GM13977 (cell line): ENCODE measurements around the gene OR52B4.
"Not testable (repeated sequence)": the region's sequence is repeated elsewhere in the genome, so short reads cannot be mapped to it uniquely, and the experiment has no call there.

Experiments
- DNase-seq: peaks from one replicate; pipeline ENCODE4 v3.0.0; 2012; ENCODE audit warnings: low spot score
- in situ Hi-C: fragments of 300-500 bp; cut with MboI; formaldehyde crosslinking; loops from one replicate; pipeline ENCODE4 v1.12.0; 2022; ENCODE audit warnings: low sequenced_read_pairs, low pct_unique_long_range_greater_than_20kb, mixed read lengths, inconsistent platforms; ENCODE audit not compliant: unreplicated experiment
- TF ChIP-seq, protein P1 (sequence below): IDR thresholded peaks from 2 replicates; pipeline ENCODE4 v1.5.1; 2012; ENCODE audit warnings: mild to moderate bottlenecking, control low read depth; ENCODE audit not compliant: insufficient read depth; ENCODE audit errors: extremely low read depth, missing control alignments

The OR52B4 gene

DNA sequence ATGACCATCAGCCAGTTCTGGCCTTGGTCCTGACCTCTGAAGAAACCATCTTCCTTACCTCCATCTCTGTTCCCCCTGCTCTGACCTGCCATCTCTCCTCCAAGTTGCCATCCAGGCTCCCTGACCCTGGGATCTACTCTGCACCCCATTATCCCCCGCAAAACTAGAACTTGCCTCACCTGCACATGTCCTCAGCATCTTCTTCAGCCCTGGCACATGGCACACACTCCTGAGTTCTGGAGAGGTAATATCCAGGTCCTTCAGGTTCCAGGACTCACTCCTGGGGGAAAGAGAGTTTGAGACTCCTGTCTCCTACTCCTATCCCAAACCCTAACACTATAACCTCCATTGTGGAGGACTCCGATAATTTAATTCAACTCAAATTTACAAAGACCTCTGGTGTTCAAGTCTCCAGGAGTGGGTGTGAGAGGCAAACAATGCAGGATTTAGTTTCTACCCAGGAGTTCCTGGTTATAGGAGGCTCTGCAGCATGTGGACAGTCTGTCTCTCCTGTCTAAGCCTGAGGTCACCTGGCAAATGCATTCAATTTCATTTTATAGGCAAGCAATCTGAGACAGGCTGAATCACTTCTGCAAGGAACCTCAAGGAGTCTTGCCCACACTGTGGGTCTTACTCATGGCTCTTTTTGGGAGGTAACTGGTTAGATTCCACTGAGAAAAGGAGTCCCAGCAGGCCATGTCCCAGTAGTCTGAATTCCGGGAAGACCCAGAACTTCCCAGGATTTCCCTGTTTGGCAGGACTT lies 18.0 kb upstream of the OR52B4 start:
- TF ChIP-seq, protein P1, sequence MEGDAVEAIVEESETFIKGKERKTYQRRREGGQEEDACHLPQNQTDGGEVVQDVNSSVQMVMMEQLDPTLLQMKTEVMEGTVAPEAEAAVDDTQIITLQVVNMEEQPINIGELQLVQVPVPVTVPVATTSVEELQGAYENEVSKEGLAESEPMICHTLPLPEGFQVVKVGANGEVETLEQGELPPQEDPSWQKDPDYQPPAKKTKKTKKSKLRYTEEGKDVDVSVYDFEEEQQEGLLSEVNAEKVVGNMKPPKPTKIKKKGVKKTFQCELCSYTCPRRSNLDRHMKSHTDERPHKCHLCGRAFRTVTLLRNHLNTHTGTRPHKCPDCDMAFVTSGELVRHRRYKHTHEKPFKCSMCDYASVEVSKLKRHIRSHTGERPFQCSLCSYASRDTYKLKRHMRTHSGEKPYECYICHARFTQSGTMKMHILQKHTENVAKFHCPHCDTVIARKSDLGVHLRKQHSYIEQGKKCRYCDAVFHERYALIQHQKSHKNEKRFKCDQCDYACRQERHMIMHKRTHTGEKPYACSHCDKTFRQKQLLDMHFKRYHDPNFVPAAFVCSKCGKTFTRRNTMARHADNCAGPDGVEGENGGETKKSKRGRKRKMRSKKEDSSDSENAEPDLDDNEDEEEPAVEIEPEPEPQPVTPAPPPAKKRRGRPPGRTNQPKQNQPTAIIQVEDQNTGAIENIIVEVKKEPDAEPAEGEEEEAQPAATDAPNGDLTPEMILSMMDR = no peak
- DNase-seq = no peak
- in situ Hi-C loops = no loop called here

DNA sequence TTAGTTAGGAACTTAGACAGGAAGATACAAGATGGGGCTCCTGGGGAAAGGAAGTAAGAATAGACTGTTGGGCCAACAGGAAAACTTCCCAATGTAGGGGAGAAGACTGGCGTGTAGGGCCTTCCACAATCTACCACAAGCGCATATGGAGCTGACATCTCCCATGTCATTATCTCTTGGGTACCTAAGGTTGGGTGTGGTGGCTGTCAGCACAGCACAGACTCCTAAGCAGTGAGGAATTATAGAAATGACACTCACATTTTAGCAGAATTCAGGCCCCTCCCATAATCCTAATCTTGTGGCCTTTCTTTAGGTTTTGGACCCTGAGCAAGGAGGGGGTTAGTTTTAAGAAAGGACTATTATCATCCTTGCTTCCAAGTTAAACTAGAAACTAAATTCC lies 13.7 kb upstream of the OR52B4 start:
- in situ Hi-C loops = no loop called here
- no peak for DNase-seq
- TF ChIP-seq, protein P1 = no peak

DNA sequence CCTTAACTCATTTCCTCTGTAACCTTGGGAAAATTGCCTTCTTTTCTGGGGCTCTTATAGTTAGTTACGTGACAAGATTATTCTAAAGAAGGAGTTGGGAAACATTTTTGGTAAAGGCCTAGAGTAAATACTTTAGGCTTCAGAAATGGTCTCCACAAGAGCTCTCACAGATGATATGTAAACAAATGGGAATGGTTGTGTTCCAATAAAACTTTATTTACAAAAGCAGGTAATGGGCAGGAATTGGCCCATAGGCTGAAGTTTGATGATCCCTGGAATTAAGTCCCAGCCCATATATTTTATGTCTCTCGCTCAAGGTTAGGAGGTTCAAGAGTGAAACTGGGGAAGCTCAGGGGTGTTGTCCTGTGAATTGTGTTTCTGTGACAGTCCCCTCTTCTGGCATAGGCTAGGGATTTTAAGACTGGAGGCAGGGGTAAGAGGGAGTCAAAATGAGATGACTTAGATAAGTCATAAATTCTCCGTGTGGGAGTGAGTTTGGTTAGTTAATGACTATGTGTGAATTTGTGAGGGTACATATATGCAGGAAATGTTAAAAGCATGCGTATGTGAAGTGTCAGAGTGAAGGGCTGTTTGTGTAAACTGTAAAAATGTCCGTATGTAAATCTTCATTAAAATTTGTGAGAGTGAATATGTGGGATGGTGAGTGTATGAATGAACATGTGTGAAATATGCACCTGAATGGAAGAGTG lies 7.4 kb upstream of the OR52B4 start:
- in situ Hi-C loops = no loop called here

DNA sequence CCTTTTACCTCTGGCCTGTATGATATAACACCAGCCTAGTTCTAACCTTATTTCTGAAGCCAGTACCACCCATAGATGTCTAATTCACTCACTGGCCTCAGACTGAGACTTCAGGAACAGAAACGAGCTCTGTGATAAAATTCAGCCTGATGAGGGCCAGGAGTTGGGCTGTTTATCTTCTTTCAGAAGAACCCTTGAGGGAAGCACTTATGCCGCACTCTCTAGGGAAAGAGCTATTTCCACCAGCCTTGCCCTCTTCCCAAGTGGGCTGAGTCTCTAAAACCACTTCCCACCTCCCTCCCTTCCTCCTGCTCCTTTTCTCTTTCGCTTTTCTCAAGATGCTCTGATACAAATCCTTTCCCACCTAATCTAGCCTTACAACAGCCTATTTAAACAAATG lies 2.0 kb upstream of the OR52B4 start:
- TF ChIP-seq, protein P1 = no peak
- in situ Hi-C loops = no loop called here
- no peak for DNase-seq

More for the DNA sequence above, 7.4 kb upstream of the OR52B4 start:
- no peak for DNase-seq
- TF ChIP-seq, protein P1 = no peak

DNA sequence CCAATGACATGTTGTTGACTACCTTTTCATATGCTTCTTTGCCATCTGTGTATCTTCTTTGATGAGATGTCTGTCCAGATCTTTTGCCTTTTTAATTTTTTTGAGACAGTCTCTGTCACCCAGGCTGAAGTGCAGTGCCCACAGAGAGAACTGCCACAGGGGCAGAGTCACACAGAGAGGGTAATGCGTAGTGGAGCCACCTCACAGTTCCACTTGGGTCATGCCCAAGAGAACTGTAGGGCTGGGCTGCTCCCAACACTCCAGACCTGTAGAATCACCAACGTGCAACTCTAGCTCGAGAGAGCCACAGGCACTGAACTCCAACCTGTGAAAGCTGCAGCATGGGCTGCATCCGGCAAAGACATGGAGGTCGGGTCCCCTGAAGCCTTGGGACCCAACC lies 20.0 kb downstream of the OR52B4 start:
- DNase-seq, in situ Hi-C loops: not testable (repeated sequence)

DNA sequence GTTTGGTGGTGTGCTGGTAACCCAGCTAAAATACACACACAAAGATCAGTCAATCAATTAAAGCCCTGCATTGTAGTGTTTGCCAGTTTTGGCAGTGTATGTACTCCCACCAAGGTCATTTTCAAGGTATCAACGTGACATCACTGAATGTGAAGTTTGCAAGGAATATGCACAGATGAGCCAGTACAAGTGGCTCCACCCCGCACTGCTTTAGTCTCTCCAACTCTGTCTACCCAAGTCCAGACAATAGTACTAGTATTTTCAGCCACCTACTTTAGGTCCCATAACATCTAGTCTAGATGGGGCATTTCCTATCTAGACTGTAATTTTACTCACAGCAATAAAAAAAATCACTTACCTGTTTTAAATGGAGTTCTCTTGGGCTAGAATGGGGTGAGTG lies 22.8 kb downstream of the OR52B4 start:
- DNase-seq, in situ Hi-C loops: not testable (repeated sequence)

DNA sequence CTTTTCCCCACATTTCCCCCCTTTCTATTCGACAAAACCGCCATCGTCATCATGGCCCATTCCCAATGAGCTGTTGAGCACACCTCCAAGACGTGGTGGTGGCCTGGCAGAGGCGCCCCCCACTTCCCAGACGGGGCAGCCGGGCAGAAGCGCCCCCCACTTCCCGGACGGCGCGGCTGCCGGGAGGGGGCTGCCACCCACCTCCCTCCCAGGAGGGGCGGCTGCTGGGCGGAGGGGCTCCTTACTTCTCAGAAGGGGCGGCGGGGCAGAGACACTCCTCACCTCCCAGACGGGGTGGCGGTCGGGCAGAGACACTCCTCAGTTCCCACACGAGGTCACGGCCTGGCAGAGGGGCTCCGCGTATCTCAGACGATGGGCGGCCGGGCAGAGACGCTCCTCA lies 33.8 kb downstream of the OR52B4 start:
- in situ Hi-C loops, DNase-seq: not testable (repeated sequence)
